LHCN-M2 (cell line): ENCODE data around the gene AKNA. TPM values are rescaled to one million over a fixed set of nuclear protein-coding genes. Genes with fewer than 3 reads are reported as not detected.
A peak's percentile ranks its signal among the peaks of the same experiment; 100 is the strongest.

Experiments used
- DNase-seq: peaks from one replicate; pipeline ENCODE4 v3.0.0-alpha.2; 2012; ENCODE audit warnings: low read depth
- polyA plus RNA-seq: library from polyadenylated mRNA; unstranded; fragments of >200 nt; gene quantifications from one replicate; pipeline ENCODE4 v1.2.1, GENCODE V29; 2012; ENCODE audit warnings: missing spikeins
- total RNA-seq: library from RNA; depleted of rRNA; stranded (reverse); fragments of >200 nt; gene quantifications from 2 replicates; pipeline ENCODE4 v1.2.3, GENCODE V29; 2014; rRNA removed

AKNA gene
- total RNA-seq, result 3.3 and 3.7 TPM in 2 replicates
- polyA plus RNA-seq, result 3.2 TPM

DNA sequence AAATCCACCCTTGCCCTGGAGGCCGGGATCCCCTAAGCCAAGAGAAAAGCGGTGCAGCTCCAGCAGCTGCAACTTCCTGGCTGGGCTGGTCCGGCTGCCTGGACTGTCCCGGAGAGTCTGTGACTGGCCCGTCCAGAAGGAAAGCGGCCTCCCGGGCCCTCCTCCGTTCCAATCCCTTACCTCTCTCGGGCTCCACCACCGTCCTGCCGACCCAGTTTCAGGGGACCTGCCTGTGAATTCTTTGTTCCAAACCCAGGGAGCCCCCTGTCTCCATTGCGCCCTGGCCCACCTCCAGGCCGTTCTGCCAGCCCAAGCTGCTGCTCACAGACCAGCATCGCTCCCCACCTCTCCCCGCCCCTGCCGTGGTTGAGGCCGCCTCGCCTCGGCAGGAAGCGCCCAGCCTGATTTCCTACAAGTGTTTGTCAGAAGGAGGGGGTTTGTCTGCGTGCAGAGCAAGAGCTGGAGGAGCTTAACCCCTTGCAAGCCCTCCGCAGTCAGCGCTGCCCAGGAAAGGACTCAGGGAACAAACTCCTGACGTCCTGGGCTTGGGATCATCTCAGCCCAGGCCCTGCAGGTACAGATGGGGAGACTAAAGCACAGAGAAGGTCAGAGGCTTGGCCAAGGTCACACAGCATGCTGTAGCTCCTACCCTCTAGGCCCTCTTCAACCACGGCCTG, at the start of gene AKNA:
Gene AKNA (minus strand): TSS at position 303 of the 677 bp plus-strand sequence. CDS start 6,649 bp downstream, outside the sequence.
- DNase-seq, result peak; percentile 58

DNA sequence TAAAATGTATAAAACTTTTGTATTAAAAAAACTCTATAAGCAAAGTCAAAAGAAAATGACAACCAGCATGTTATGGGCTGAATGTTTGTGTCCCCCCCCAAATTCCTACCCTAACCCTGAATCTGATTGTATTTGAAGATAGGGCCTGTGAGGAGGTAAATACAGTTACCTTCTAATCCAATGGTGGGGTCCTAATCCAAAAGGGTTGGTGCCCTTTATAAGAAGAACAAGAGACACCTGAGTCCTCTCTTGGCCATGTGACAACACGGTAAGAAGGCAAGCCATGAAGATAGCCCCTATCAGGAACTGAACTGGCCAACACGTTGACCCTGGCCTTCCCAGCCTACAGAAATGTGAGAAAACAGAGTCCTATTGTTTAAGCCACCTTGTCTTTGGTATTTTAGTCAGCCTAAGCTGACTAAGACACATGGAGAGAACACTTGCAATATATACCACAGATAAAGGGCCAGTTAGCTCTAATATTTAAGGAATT, 49.7 kb upstream of the AKNA start:
- DNase-seq, result no peak

DNA sequence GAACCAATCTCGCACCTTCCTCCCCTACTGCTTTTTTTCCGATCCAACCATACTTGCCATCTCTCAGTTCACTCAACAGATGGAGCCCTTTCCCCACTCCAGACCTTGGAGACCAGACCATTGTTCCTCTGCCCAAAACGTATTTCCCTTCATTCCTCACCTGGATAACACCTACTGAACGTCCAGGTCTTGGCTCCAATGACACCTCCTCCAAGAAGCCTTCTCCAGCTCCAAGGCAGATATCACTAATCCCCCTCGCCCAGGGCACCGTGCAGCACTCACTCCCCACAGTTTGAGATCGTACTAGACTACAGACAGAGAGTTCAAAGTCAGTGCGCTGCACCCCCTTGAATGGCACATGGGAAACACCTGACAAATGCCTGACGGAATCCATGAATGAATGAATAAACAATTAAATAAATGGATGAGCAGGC, 47.1 kb upstream of the AKNA start:
- DNase-seq, result peak; percentile 23

DNA sequence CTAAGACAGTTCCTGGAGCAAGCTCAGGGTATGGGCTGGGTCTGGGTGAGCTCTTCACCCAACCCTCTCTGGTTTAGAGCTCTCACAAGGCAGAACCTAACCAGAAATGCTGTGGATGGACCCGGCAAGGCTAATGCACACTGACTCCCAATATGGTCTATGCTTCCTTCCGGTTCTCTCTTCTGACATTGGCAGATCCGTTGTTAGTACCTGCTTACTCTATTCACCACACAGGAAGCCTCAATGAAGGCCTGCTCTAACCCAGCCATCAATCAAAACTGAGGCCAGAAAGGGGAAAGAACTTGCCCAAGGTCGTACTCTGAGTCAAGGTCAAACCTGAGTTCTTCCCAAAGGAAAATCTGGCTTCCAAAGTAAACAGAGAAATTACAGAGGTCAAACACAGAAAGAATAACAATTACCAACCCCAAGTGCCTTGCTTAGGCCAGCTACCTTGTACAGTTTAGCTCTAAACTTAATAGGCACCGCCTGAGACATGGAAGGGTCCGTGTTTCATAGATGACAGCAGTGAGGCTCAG, 46.0 kb upstream of the AKNA start:
- no peak for DNase-seq

DNA sequence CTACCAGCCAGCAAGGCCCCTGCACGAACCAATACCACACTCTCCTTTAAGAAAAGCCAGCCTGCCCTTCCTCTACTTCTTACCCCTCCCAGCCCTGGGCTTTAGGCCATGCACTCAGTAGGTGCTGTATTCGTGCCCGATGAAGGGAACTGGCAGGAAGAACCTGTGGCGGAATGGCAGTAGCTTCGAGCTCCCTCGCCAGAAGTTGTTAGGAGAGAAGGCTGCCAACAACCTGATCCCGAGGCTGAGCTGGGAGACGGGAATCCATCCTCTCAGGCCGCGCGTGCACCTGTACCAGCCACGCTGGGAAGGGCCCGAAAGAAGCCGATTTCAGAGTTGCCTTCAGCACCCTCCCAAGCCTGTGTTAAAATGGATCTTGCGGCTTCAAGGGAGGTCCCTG, 45.3 kb upstream of the AKNA start:
- DNase-seq, result no peak

- DNase-seq, result no peak
These were observed 44.7 kb upstream of the AKNA start for GRCh38 chr9:114432323-114433067.

DNA sequence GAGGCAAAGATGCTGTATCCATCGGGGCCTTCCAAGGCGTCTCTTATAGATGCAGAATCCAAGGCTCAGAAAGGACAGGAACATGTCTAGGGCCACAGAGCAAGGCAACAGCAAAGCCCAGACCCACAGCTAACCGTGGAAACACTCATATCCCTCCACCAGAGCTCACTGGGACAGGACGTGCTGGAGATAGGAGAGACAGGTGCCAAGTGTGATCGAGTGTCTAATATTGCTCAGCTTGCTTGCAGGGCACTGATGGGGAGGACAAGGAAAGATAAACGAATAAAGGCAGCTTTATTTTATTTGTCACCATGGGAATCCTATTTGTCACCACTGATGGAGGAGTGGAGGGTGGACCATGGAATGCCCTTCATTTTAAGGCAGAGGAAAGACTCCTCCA, 44.0 kb upstream of the AKNA start:
- DNase-seq, result no peak

DNA sequence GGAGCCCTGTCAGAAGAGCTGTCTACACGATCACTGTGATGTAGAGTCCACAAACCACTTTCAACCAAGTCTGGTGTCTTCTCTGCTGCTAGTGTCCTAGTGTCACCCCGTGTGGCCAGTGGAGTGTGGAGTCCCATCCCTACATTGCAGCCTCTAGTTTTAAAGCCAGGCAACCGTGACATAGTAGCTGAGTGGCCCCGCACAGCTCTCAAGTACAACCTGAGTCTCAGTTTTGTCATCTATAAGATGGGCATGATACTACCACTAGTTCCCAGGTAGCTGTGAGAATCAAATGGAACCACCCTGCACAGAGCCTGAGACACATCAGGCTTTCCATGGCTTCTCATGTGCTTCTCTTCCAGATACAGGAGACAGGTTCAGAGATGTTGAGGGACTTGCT, 43.2 kb upstream of the AKNA start:
- no peak for DNase-seq

GRCh38 chr9:114430457-114430856, 42.7 kb upstream of the AKNA start:
- DNase-seq, result no peak

- no peak for DNase-seq
These were observed 41.7 kb upstream of the AKNA start for GRCh38 chr9:114429488-114429887.

DNA sequence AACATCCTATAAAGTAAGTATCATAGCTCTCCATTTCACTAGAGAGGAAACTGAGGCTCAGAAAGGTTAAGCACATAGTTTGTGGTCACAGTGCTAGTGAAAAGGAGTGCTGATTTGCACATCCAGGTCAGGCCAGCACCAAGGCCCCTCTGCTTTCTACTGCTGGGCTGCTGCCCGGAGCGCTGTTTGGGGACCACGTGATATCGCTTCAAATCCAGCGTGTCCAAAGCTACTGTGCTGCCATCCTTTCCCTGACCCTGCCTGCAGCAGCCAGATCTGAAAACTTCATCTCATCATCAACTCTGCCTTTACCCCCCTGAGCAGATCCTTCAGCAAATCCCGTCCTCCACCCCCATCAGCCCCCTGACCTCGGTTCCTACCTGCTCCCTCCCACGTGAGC, 40.7 kb upstream of the AKNA start:
- no peak for DNase-seq

- DNase-seq, result no peak
These were observed 39.9 kb upstream of the AKNA start for GRCh38 chr9:114427644-114428043.

- DNase-seq, result no peak
These were observed 38.5 kb upstream of the AKNA start for GRCh38 chr9:114426046-114426948.

- DNase-seq, result no peak
These were observed 37.3 kb upstream of the AKNA start for GRCh38 chr9:114425126-114425525.

- DNase-seq, result no peak
These were observed 36.3 kb upstream of the AKNA start for GRCh38 chr9:114424126-114424525.

DNA sequence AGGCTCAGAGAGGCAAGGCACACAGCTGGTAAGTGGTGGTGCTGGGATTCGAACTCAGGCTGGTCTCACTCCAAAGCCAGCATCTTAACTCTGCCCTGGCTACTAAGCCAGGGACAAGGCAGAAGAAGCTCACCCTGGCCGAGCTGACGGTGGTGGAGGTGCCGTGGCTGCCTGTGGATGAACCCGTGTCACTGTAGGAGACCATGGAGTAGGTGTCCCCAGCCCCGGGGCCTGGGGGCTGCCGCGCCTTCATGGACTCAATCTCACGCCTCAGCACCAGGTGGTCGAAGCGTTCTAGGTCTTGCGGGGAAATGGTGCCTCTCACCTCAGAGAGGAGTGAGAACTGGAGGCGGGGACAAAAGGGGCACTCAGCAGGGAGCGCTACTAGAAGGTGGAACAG, 35.4 kb upstream of the AKNA start:
- no peak for DNase-seq

DNA sequence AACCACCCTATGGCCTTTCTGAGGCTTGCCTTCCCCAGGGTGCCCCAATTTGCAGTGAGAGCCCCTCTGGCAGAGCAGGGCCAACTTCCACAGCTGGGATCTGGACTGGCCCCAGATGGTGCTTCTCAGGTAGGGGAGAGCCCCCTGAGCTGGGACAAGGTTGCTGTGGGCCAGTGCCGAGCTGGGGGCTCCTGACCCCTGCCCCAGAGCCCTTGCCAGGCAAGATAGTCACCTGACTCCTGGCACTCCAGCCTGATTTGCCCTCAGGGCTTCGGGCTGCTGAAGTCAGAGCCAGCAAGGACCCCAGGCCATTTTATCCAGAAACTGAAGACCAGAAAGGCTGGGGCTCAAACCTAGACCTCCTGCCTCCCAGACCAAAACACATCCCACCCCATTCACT, 33.4 kb upstream of the AKNA start:
- DNase-seq, result no peak

DNA sequence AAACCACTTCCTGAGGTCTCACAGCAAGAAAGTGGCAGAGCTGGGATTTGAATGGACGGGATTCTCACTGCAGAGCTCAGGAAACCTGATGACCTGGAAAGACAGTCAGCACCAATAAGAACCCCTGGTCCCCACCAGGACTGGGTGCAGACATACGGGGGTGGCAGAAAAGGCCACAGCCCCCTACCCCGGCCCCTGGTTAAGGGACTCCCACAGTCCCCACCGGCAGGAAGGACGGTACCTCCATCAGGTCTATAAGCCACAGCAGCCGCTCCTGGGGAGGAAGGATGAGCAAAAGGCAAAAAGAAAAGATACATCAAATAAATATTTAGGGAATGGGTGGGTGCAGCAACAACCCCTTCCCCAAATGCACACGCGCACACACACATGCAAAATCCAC, 32.0 kb upstream of the AKNA start:
- no peak for DNase-seq

- no peak for DNase-seq
These were observed 30.3 kb upstream of the AKNA start for GRCh38 chr9:114418053-114418452.

- DNase-seq, result peak; percentile 68
These were observed 29.7 kb upstream of the AKNA start for GRCh38 chr9:114417511-114417910.

GRCh38 chr9:114416906-114417305, 29.1 kb upstream of the AKNA start:
- no peak for DNase-seq

GRCh38 chr9:114416290-114416689, 28.5 kb upstream of the AKNA start:
- DNase-seq, result no peak
